Kidney (tissue), 14 donors: Measurements from ENCODE around the gene KIRREL3. TPM values are rescaled to one million over a fixed set of nuclear protein-coding genes. Genes with fewer than 3 reads are reported as not detected.
A peak's percentile ranks its signal among the peaks of the same experiment; 100 is the strongest.

ENCODE experiments used
- DNase-seq, 5 donors: peaks; one replicate each; pipeline ENCODE4 v3.0.0-alpha.2; 2013 to 2020
- FAIRE-seq: peaks from 2 replicates; lab custom pipeline; 2012; peaks lifted over from hg19 to GRCh38; lab: Jason Lieb, UNC
- H3K27ac ChIP-seq, 2 donors: one replicate each; pipeline ENCODE4 v1.7.0; 2013; ENCODE audit warnings: low read depth in 2 of 2, low read length in 2 of 2, inconsistent platforms in 1 of 2
- H3K27me3 ChIP-seq: one replicate; pipeline ENCODE4 v1.7.1; 2013; ENCODE audit warnings: low read length, inconsistent platforms; ENCODE audit not compliant: control insufficient read depth, insufficient read depth
- H3K36me3 ChIP-seq, 3 donors: one replicate each; pipeline versions ENCODE4 v1.7.0 to v1.7.1; 2013; ENCODE audit warnings: low read length in 3 of 3, control low read depth in 1 of 3, inconsistent platforms in 1 of 3; ENCODE audit not compliant: insufficient read depth in 3 of 3, control insufficient read depth in 2 of 3
- H3K4me1 ChIP-seq, 3 donors: one replicate each; pipeline versions ENCODE4 v1.7.0 to v1.7.1; 2013; ENCODE audit warnings: low read length in 3 of 3, inconsistent platforms in 1 of 3, low read depth in 1 of 3; ENCODE audit not compliant: control insufficient read depth in 2 of 3, insufficient read depth in 2 of 3
- H3K4me3 ChIP-seq, 3 donors: one replicate each; pipeline versions ENCODE4 v1.7.0 to v1.8.1; 2013; ENCODE audit warnings: low read length in 3 of 3, control low read depth in 1 of 3, inconsistent platforms in 1 of 3
- H3K9ac ChIP-seq, 3 donors: one replicate each; pipeline versions ENCODE4 v1.7.0 to v1.7.1; 2013; ENCODE audit warnings: low read length in 3 of 3, control low read depth in 1 of 3, inconsistent platforms in 1 of 3
- H3K9me3 ChIP-seq, 3 donors: one replicate each; pipeline versions ENCODE4 v1.7.0 to v1.7.1; 2013; ENCODE audit warnings: low read length in 3 of 3, control low read depth in 1 of 3, inconsistent platforms in 1 of 3; ENCODE audit not compliant: control insufficient read depth in 2 of 3, insufficient read depth in 1 of 3
- CTCF ChIP-seq: IDR thresholded peaks from 3 replicates; pipeline ENCODE4 v1.5.1; 2012; ENCODE audit warnings: mild to moderate bottlenecking, moderate library complexity, borderline replicate concordance; ENCODE audit not compliant: insufficient read depth; ENCODE audit errors: extremely low read depth
- intact Hi-C: fragments of 100-400 bp; cut with DNase I; formaldehyde crosslinking; loops from one replicate; pipeline ENCODE4 v1.11.1; 2022
- polyA plus RNA-seq: library from polyadenylated mRNA; stranded (reverse); fragments of 350-450 nt; fragmentation: Illumina TruSeq; extraction: RNeasy Lipid Tissue Mini Kit (QIAGEN cat#74804); gene quantifications from one replicate; pipeline ENCODE4 v1.2.3, GENCODE V29; 2014; ENCODE audit warnings: low read depth, low replicate concordance; ENCODE audit not compliant: insufficient read depth
- total RNA-seq: library from RNA; stranded (reverse); fragmentation: NEBNext Ultra II Directional; extraction: Animal tissue kit (Norgen Biotek cat#: 25700); gene quantifications from one replicate; pipeline ENCODE4 v1.2.1, GENCODE V29; 2021
- donor health status: control.
- donor health status: control.
- donor health status: control.
- donor health status: control.
- donor health status: control.
- donor health status: DM: yes; HTN: yes; CAD: no.
- donor health status: Normal renal cell carcinoma (clear cell type).

KIRREL3 gene
- total and polyA plus RNA-seq, 2 donors from 2014 or later = 0.19 to 0.22 TPM

DNA sequence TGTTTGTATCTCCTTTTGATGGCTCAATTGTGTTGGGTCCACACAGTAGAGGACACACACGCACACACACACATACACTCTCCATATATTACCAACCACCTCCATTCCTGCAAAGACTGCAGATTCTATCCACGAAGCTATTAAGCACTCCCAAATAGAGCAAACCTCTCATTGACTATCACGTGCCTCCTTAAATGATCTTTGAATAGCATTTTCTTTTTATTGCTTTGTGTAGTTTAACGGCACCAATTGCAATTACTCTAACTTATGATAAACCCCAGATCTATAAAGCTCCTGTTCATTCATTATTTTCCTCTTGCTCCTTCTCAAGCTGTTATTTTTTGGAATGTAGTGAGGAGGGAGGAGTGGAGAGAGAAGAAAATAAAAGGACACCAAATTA, 440.3 kb downstream of the KIRREL3 start:
- H3K4me3 ChIP-seq = no peak overlapping the region
- intact Hi-C loops = no loop called here
- FAIRE-seq (no peak), DNase-seq (no peak)
- H3K9me3 ChIP-seq = no peaks in the 10 kb centered on the region
- no peak overlapping the region for H3K27ac ChIP-seq
- no peaks in the 10 kb centered on the region for H3K4me1 ChIP-seq
- TF ChIP-seq CTCF = no peak
- no peak overlapping the region for H3K9ac ChIP-seq
- H3K27me3 ChIP-seq = no peaks in the 10 kb centered on the region
- H3K36me3 ChIP-seq = no peaks in the 10 kb centered on the region

DNA sequence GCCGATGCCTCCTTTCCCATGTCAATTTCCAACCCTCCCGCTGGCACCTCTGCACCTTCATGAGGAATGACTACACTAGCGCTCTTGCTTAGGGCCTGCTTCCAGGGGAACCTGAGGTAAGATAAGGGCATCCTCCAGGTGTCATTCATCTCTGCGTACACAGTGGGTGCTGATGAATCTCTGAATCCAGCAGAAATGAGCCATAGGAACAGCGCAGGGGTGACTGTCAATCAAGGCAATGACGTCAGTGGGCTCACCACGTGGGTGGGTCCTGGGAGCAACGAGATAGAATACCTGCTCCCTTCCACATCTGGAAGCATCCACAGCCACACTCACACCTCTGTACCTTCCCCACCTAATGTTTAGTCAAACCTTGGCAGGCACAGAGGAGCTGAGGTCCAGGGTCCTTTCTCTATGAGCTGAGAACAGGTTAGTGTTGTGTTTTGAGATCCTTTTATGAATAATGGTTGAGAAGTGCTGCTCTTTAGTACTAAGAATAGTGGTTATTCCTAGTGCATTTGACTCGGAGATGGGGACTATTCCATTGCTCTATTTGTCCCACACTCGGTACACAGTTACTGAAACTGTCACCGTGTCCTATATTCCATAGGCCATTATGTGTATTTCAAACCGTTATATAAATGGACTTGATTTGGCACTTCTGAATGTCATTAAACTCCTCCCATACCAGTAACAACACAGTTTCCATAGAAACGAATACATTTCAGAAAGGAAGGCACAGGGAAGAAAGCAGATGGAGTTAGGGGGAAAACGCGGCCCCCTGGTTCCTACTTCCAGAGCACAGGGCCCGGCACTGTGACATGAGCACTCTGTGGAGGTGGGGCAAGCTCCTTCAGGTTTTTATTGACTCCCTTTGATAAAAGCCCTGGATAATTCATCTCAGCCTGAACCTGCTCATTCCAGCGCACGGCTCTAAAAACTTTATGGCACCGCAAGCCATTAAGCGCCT, 451.7 kb downstream of the KIRREL3 start:
- FAIRE-seq = no peak
- TF ChIP-seq CTCF = no peak

GRCh38 chr11:126547691-126548090, 452.9 kb downstream of the KIRREL3 start:
- H3K36me3 ChIP-seq = no peaks in the 10 kb centered on the region
- H3K4me3 ChIP-seq = no peak overlapping the region
- no peak overlapping the region for H3K9ac ChIP-seq
- FAIRE-seq = no peak
- H3K4me1 ChIP-seq = peaks cover 0 to 5% (median 0%) of the 10 kb centered on the region in 3 donors
- H3K27ac ChIP-seq = no peak overlapping the region
- intact Hi-C loops = no loop called here
- H3K9me3 ChIP-seq = no peaks in the 10 kb centered on the region
- no peak for DNase-seq
- no peaks in the 10 kb centered on the region for H3K27me3 ChIP-seq
- TF ChIP-seq CTCF = no peak

More for the DNA sequence above, 451.7 kb downstream of the KIRREL3 start:
- peak in 2 of 5 donors; percentile 10 to 14 for DNase-seq
- Histone ChIP-seq H3K36me3 (no peaks in the 10 kb centered on the region), H3K27me3 (no peaks in the 10 kb centered on the region), H3K27ac (no peak overlapping the region), H3K4me1 (peaks cover 0 to 2% (median 0%) of the 10 kb centered on the region in 3 donors), H3K9ac (no peak overlapping the region), H3K9me3 (no peaks in the 10 kb centered on the region), H3K4me3 (no peak overlapping the region)
- intact Hi-C loops = no loop called here
